Lung (tissue), 12 donors: Measurements from ENCODE around the gene LRRC27. TPM values are rescaled to one million over a fixed set of nuclear protein-coding genes. Genes with fewer than 3 reads are reported as not detected.

ENCODE experiments used
- ATAC-seq: fragments of 200-7000 bp; cut with Tn5 transposase; one replicate; pipeline ENCODE4 v1.9.1; 2020; ENCODE audit warnings: moderate number of reproducible peaks; ENCODE audit not compliant: insufficient read depth, low FRiP score
- DNase-seq, 3 donors: peaks; one replicate each; pipeline ENCODE4 v3.0.0-alpha.2; 2013 to 2017
- H3K27ac ChIP-seq, 2 donors: one replicate each; pipeline ENCODE4 v1.5.1; 2013; ENCODE audit warnings: mild to moderate bottlenecking in 2 of 2, moderate library complexity in 2 of 2, control low read depth in 1 of 2, inconsistent platforms in 1 of 2, low read depth in 1 of 2, low read length in 1 of 2
- H3K27me3 ChIP-seq, 3 donors: one replicate each; pipeline ENCODE4 v1.5.1; 2013; ENCODE audit warnings: low read length in 2 of 3; ENCODE audit not compliant: control insufficient read depth in 3 of 3, insufficient read depth in 3 of 3
- H3K36me3 ChIP-seq, 4 donors: one replicate each; pipeline ENCODE4 v1.5.1; 2013; ENCODE audit warnings: low read length in 4 of 4, mild to moderate bottlenecking in 1 of 4, moderate library complexity in 1 of 4; ENCODE audit not compliant: control insufficient read depth in 4 of 4, insufficient read depth in 4 of 4
- H3K4me1 ChIP-seq, 5 donors: one replicate each; pipeline ENCODE4 v1.5.1; 2013; ENCODE audit warnings: low read length in 5 of 5, mild to moderate bottlenecking in 2 of 5, moderate library complexity in 1 of 5; ENCODE audit not compliant: control insufficient read depth in 5 of 5, insufficient read depth in 5 of 5
- H3K4me3 ChIP-seq: one replicate; pipeline ENCODE4 v1.5.1; 2013; ENCODE audit warnings: mild to moderate bottlenecking, control low read depth, moderate library complexity
- H3K9ac ChIP-seq, 2 donors: one replicate each; pipeline ENCODE4 v1.5.1; 2013; ENCODE audit warnings: low read length in 2 of 2, control low read depth in 1 of 2; ENCODE audit not compliant: insufficient read depth in 1 of 2
- H3K9me3 ChIP-seq, 4 donors: one replicate each; pipeline ENCODE4 v1.5.1; 2013; ENCODE audit warnings: low read length in 3 of 4, mild to moderate bottlenecking in 1 of 4, moderate library complexity in 1 of 4; ENCODE audit not compliant: control insufficient read depth in 4 of 4, insufficient read depth in 3 of 4
- WGBS, 2 donors: extraction: QIAGEN DNeasy Blood & Tissue Kit; methylation state at CpG; one replicate each; pipeline ENCODE4 v1.1.7; 2013; 5-methylcytosine and 5-hydroxymethylcytosine counted together
- polyA plus RNA-seq, 2 donors: library from polyadenylated mRNA; stranded (reverse); fragments of 200-250 nt; gene quantifications; one replicate each; pipeline ENCODE4 v1.2.1, GENCODE V29; 2013
- total RNA-seq, 2 donors: library from RNA; depleted of rRNA in 1 of 2; stranded (reverse); fragments of >200 nt in 1 of 2; gene quantifications; one replicate each; pipeline ENCODE4 v1.2.1, GENCODE V29; 2014 to 2021
- TF ChIP-seq, protein P1 (sequence below): IDR thresholded peaks from 2 replicates; pipeline ENCODE4 v1.5.1; 2012; ENCODE audit warnings: mild to moderate bottlenecking; ENCODE audit errors: control extremely low read depth, extremely low read depth
- donor health status: control.
- donor health status: control.
- donor health status: Bipolar disorder and iron deficiency.
- donor health status: healthy.
- donor health status: DM: yes; HTN: yes; CAD: no.

Gene LRRC27
- total and polyA plus RNA-seq, 4 donors, result 5.8 to 25.5 (median 17.2) TPM

DNA sequence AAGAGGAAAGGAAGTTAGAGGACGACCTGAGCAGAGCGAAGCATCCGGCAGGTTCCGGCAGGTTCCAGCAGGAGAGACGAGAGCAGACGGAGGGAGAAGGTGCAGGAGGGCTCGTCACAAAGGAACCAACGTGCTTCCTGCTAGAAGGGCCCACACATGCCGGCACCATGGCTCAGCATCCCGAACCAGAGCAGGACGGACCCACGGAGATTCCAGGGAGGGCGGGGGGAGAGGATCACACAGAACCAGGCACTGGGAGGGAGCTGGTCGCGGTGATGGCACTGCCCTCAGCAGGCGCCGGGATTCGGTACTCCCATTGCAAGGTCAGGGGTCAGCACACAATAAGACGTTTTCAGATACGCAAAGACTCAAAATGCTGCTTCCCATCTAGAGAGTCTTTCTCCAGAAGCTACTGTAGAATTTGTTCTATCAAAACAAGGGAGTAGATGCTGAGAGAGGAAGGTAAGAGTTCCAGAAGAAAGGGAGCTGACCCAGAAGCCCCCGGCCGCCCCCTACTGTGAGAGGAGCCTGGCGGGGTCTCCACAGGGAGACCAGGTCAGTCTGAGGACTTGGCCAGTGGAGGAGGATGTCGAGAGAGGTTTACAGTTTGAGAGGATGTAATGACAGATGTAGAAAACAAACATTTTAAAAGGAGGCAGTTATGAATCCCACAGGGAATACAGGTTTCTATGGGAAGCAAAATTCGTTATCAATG lies 41.4 kb downstream of the LRRC27 start:
- 89 to 93% methylated on average over 25 of the region's 25 CpGs for WGBS, 2 donors
- Histone ChIP-seq H3K27me3 (no peaks in the 10 kb centered on the region), H3K36me3 (peaks cover 0 to 5% (median 0%) of the 10 kb centered on the region in 4 donors), H3K9me3 (peaks cover 0 to 2% (median 0%) of the 10 kb centered on the region in 4 donors), H3K4me1 (peaks cover 0 to 7% (median 0%) of the 10 kb centered on the region in 5 donors), H3K4me3 (no peak overlapping the region), H3K27ac (no peak overlapping the region), H3K9ac (no peak overlapping the region)
- ATAC-seq, result no peak
- DNase-seq, result no peak
- TF ChIP-seq, protein P1, sequence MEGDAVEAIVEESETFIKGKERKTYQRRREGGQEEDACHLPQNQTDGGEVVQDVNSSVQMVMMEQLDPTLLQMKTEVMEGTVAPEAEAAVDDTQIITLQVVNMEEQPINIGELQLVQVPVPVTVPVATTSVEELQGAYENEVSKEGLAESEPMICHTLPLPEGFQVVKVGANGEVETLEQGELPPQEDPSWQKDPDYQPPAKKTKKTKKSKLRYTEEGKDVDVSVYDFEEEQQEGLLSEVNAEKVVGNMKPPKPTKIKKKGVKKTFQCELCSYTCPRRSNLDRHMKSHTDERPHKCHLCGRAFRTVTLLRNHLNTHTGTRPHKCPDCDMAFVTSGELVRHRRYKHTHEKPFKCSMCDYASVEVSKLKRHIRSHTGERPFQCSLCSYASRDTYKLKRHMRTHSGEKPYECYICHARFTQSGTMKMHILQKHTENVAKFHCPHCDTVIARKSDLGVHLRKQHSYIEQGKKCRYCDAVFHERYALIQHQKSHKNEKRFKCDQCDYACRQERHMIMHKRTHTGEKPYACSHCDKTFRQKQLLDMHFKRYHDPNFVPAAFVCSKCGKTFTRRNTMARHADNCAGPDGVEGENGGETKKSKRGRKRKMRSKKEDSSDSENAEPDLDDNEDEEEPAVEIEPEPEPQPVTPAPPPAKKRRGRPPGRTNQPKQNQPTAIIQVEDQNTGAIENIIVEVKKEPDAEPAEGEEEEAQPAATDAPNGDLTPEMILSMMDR, result no peak

DNA sequence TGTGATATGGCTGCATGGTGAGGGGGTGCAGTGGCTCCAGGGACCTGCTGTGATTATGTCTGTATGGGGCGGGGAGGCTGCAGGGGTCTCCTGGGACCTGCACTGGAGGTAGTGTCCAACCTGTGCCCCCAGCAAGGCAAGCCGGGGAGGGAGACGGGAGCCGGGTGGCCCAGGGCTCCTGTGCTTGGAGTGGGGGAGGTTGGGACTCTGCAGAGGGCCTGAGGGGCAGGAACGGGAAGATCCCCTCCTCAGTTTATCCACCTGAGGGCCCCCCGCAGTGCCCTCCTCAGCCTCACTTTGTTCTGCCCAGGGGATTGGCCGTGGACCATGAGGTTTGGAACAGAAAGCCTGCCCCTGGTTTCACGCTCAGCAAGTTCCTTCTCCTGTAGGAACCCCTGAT lies 42.2 kb downstream of the LRRC27 start:
- H3K27ac ChIP-seq, result no peak overlapping the region
- no peak for ATAC-seq
- H3K4me3 ChIP-seq, result no peak overlapping the region
- H3K9me3 ChIP-seq, result peaks cover 0 to 2% (median 0%) of the 10 kb centered on the region in 4 donors
- no peaks in the 10 kb centered on the region for H3K27me3 ChIP-seq
- H3K9ac ChIP-seq, result no peak overlapping the region
- peaks cover 0 to 9% (median 0%) of the 10 kb centered on the region in 4 donors for H3K36me3 ChIP-seq
- DNase-seq, result no peak
- 87 to 94% methylated on average over 8 of the region's 8 CpGs for WGBS, 2 donors
- TF ChIP-seq, protein P1, result no peak
- peaks cover 0 to 7% (median 0%) of the 10 kb centered on the region in 5 donors for H3K4me1 ChIP-seq

DNA sequence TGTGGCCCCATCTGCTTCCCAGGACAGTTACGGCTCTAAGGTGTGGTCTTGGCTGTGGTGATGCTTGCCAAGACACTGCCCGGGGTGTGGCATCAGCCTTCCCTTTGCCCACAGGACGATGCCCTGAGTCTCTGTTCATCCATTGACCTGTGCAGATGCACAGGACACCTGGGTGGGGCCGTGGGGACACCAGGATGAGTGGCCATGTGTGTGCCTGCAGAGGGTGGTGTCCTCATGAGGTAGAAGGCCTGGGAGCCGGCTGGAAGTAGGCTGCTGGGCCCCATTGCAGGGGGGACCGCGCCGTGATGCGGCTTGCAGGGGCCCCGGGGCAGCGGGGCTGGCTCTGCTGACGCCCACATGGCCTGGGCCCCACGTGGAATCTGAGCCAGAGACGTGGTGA lies 42.6 kb downstream of the LRRC27 start:
- Histone ChIP-seq H3K36me3 (peaks cover 0 to 7% (median 0%) of the 10 kb centered on the region in 4 donors), H3K4me1 (peaks cover 0 to 7% (median 0%) of the 10 kb centered on the region in 5 donors), H3K9ac (no peak overlapping the region), H3K27ac (peak overlapping the region in 1 of 2 donors; percentile 7), H3K4me3 (no peak overlapping the region), H3K27me3 (no peaks in the 10 kb centered on the region), H3K9me3 (peaks cover 0 to 2% (median 0%) of the 10 kb centered on the region in 4 donors)
- DNase-seq, result no peak
- no peak for ATAC-seq
- 92 to 96% methylated on average over 13 to 14 of the region's 14 CpGs for WGBS, 2 donors
- TF ChIP-seq, protein P1, result no peak
